ENCODE results near the gene CBR3. TPM values are rescaled to one million over a fixed set of nuclear protein-coding genes. Genes with fewer than 3 reads are reported as not detected.
"Not testable (repeated sequence)": the region's sequence is repeated elsewhere in the genome, so short reads cannot be mapped to it uniquely, and the experiment has no call there.

CBR3 gene
- total RNA-seq, 1 experiment from 2014 or later: 1.6 TPM

DNA sequence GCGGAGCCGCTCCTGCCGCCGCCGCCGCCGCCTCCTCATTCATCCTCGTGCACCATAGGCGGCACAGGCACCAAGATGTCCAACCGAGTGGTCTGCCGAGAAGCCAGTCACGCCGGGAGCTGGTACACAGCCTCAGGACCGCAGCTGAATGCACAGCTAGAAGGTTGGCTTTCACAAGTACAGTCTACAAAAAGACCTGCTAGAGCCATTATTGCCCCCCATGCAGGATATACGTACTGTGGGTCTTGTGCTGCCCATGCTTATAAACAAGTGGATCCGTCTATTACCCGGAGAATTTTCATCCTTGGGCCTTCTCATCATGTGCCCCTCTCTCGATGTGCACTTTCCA is 4.5 kb upstream of the CBR3 start:
- intact Hi-C loops (cut with micrococcal nuclease; ENCODE audit: unreplicated experiment); H3K36me3 ChIP-seq (ENCODE audit: control insufficient read depth, insufficient read depth, low read length): not testable (repeated sequence)

DNA sequence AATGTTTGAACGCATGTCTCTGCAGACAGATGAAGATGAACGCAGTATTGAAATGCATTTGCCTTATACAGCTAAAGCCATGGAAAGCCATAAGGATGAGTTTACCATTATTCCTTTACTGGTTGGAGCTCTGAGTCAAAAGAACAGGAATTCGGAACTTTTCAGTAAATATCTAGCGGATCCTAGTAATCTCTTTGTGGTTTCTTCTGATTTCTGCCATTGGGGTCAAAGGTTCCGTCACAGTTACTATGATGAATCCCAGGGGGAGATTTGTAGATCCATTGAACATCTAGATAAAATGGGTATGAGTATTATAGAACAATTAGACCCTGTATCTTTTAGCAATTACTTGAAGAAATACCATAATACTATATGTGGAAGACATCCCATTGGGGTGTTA is 4.0 kb upstream of the CBR3 start:
- ATAC-seq; in situ Hi-C loops (cut with HindIII; ENCODE audit: low pct_unique_long_range_greater_than_20kb, low sequenced_read_pairs): not testable (repeated sequence)

More for the DNA sequence above, 4.5 kb upstream of the CBR3 start:
- ATAC-seq; H3K9me3 ChIP-seq (ENCODE audit: control insufficient read depth, insufficient read depth, low read depth, low read length); CTCF ChIA-PET; H3K27ac ChIP-seq (ENCODE audit: low read length); H3K27me3 ChIP-seq (ENCODE audit: control insufficient read depth, insufficient read depth, low read length); POLR2A ChIA-PET; DNase-seq (ENCODE audit: low read depth, low spot score); in situ Hi-C loops (cut with HindIII; ENCODE audit: low pct_unique_long_range_greater_than_20kb, low sequenced_read_pairs); H3K4me1 ChIP-seq (ENCODE audit: control insufficient read depth, insufficient read depth, low read length); BruUV-seq (replicated peaks): not testable (repeated sequence)
- H3K4me3 ChIP-seq (ENCODE audit: low read depth in 2 of 2, low read length in 2 of 2): peak overlapping the region; percentile 25 to 54

DNA sequence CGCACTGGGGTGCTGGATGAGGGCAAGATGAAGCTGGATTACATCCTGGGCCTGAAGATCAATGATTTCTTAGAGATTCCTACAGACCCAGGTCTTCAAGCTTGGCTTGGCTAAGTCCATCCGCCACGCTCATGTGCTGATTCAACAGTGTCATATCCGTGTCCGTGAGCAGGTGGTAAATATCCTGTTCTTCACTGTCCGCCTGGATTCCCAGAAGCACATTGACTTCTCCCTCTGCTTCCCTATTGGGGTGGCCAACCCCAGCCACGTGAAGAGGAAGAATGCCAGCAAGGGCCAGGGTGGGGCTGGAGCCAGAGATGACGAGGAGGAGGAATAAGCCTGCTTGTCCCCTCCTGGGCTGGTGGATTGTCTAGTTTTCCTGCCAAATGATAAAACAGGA is 2.2 kb upstream of the CBR3 start:
- no peak overlapping the region for H3K27ac ChIP-seq (ENCODE audit: low read length)
- peaks cover 5% of the 10 kb centered on the region; the same call in 1 of the 2 replicates for H3K4me1 ChIP-seq (ENCODE audit: control insufficient read depth, insufficient read depth, low read length)
- no peak overlapping the region for H3K4me3 ChIP-seq (ENCODE audit: low read depth in 2 of 2, low read length in 2 of 2)
- BruUV-seq (replicated peaks): no TSS peak
- H3K9me3 ChIP-seq (ENCODE audit: control insufficient read depth, insufficient read depth, low read depth, low read length): no peaks in the 10 kb centered on the region
- intact Hi-C loops (cut with micrococcal nuclease; ENCODE audit: unreplicated experiment) (no loop called here), in situ Hi-C loops (cut with HindIII; ENCODE audit: low pct_unique_long_range_greater_than_20kb, low sequenced_read_pairs) (no loop called here)
- DNase-seq (ENCODE audit: low read depth, low spot score): no peak
- no peaks in the 10 kb centered on the region for H3K27me3 ChIP-seq (ENCODE audit: control insufficient read depth, insufficient read depth, low read length)
- no peaks in the 10 kb centered on the region for H3K36me3 ChIP-seq (ENCODE audit: control insufficient read depth, insufficient read depth, low read length)
- no peak for ATAC-seq
- POLR2A ChIA-PET: no interaction called here
- TF ChIP-seq, protein P1, sequence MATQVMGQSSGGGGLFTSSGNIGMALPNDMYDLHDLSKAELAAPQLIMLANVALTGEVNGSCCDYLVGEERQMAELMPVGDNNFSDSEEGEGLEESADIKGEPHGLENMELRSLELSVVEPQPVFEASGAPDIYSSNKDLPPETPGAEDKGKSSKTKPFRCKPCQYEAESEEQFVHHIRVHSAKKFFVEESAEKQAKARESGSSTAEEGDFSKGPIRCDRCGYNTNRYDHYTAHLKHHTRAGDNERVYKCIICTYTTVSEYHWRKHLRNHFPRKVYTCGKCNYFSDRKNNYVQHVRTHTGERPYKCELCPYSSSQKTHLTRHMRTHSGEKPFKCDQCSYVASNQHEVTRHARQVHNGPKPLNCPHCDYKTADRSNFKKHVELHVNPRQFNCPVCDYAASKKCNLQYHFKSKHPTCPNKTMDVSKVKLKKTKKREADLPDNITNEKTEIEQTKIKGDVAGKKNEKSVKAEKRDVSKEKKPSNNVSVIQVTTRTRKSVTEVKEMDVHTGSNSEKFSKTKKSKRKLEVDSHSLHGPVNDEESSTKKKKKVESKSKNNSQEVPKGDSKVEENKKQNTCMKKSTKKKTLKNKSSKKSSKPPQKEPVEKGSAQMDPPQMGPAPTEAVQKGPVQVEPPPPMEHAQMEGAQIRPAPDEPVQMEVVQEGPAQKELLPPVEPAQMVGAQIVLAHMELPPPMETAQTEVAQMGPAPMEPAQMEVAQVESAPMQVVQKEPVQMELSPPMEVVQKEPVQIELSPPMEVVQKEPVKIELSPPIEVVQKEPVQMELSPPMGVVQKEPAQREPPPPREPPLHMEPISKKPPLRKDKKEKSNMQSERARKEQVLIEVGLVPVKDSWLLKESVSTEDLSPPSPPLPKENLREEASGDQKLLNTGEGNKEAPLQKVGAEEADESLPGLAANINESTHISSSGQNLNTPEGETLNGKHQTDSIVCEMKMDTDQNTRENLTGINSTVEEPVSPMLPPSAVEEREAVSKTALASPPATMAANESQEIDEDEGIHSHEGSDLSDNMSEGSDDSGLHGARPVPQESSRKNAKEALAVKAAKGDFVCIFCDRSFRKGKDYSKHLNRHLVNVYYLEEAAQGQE (IDR thresholded peaks at IDR 0.05; ENCODE audit: insufficient read depth in 1 of 2, low read depth in 2 of 2, low read length in 1 of 2): no peak
- no peak for TF ChIP-seq SIN3A (IDR thresholded peaks at IDR 0.05; ENCODE audit: borderline replicate concordance, insufficient read depth, low read depth, low read length)
- TF ChIP-seq POLR2AphosphoS5 (IDR thresholded peaks at IDR 0.05; ENCODE audit: low read depth, low read length): no peak
- TF ChIP-seq TCF7L2 (IDR thresholded peaks at IDR 0.05; ENCODE audit: low read depth, low read length): no peak
- CTCF ChIA-PET: no interaction called here

More for the DNA sequence above, 4.0 kb upstream of the CBR3 start:
- H3K27ac ChIP-seq (ENCODE audit: low read length); CTCF ChIA-PET; intact Hi-C loops (cut with micrococcal nuclease; ENCODE audit: unreplicated experiment); H3K4me1 ChIP-seq (ENCODE audit: control insufficient read depth, insufficient read depth, low read length); H3K27me3 ChIP-seq (ENCODE audit: control insufficient read depth, insufficient read depth, low read length); POLR2A ChIA-PET; H3K36me3 ChIP-seq (ENCODE audit: control insufficient read depth, insufficient read depth, low read length); H3K9me3 ChIP-seq (ENCODE audit: control insufficient read depth, insufficient read depth, low read depth, low read length); BruUV-seq (replicated peaks); DNase-seq (ENCODE audit: low read depth, low spot score): not testable (repeated sequence)
- H3K4me3 ChIP-seq (ENCODE audit: low read depth in 2 of 2, low read length in 2 of 2): peak overlapping the region; percentile 25 to 54
